ENCODE measurements around the gene CADPS2. TPM values are rescaled to one million over a fixed set of nuclear protein-coding genes. Genes with fewer than 3 reads are reported as not detected.

Gene CADPS2
- total RNA-seq, 4 donors from 2014 or later, result 27.7 to 46.2 (median 32.6) TPM

DNA sequence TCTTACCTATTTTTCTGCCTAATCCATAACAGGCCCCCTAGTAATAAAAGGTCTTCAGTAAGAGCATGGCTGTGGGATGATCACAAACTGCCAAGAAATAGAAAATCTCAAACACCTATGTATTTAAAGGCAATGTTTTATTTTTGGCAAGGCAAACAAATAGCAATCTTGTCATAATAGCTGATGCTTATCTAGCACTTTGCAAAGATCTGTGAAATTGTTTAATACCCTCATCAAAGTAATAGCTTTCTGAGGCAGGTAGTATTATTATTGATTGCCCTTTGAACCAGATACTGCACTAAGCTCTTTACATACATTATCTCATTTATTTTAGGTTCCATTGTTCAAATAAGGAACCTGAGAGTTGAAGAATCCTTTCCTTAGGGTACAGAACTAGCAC is 1.6 kb upstream of the CADPS2 start:
- Histone ChIP-seq H3K4me3 (replicated peaks in 1 of 3) (no peak overlapping the region), H3K27ac (no peak overlapping the region)
- intact Hi-C loops (cut with DNase I), result no loop called here

DNA sequence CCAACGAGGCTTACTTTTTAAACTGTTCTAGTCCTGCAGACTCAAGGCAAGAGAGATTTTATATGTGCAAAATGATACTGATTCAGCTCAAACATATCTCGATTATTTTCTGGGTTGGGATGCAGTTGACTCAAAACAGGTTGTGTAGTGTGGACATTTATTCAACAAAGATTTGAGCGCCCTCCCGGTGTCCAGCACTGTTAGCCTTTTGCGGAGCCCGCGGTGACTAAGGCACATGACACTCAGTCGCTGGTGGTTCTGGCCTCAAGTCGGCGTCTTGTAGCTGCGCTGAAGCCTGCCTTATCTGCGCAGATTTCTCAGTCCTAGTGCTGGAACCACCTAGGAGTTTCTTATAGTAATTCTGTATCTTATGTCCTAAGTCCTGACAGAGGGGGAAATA is 938 bp upstream of the CADPS2 start:
- peaks cover 18 to 28% of the 10 kb centered on the region in 2 donors for H3K4me1 ChIP-seq
- WGBS, 2 donors, result 3 to 6% methylated on average over 12 of the region's 12 CpGs
- intact Hi-C loops (cut with DNase I), result no loop called here
- peak overlapping the region; percentile 94 to 96 (median 95) for H3K27ac ChIP-seq
- TF ChIP-seq POLR2A (IDR thresholded peaks at IDR 0.05), result no peak
- TF ChIP-seq, protein P1, sequence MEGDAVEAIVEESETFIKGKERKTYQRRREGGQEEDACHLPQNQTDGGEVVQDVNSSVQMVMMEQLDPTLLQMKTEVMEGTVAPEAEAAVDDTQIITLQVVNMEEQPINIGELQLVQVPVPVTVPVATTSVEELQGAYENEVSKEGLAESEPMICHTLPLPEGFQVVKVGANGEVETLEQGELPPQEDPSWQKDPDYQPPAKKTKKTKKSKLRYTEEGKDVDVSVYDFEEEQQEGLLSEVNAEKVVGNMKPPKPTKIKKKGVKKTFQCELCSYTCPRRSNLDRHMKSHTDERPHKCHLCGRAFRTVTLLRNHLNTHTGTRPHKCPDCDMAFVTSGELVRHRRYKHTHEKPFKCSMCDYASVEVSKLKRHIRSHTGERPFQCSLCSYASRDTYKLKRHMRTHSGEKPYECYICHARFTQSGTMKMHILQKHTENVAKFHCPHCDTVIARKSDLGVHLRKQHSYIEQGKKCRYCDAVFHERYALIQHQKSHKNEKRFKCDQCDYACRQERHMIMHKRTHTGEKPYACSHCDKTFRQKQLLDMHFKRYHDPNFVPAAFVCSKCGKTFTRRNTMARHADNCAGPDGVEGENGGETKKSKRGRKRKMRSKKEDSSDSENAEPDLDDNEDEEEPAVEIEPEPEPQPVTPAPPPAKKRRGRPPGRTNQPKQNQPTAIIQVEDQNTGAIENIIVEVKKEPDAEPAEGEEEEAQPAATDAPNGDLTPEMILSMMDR (IDR thresholded peaks at IDR 0.05), result peak in 3 of 6 experiments; percentile 12 to 34 (median 26)
- DNase-seq, result peak; percentile 74 to 75
- no peaks in the 10 kb centered on the region for H3K9me3 ChIP-seq
- H3K36me3 ChIP-seq, result no peaks in the 10 kb centered on the region
- H3K27me3 ChIP-seq, result no peaks in the 10 kb centered on the region
- peak overlapping the region in 2 of 3 donors; percentile 92 to 96 for H3K4me3 ChIP-seq (replicated peaks in 1 of 3)

More for the DNA sequence above, 1.6 kb upstream of the CADPS2 start:
- peaks cover 18 to 22% of the 10 kb centered on the region in 2 donors for H3K4me1 ChIP-seq
- H3K36me3 ChIP-seq, result no peaks in the 10 kb centered on the region
- no peaks in the 10 kb centered on the region for H3K27me3 ChIP-seq
- TF ChIP-seq, protein P1 (IDR thresholded peaks at IDR 0.05), result no peak
- no peak for TF ChIP-seq POLR2A (IDR thresholded peaks at IDR 0.05)
- no peaks in the 10 kb centered on the region for H3K9me3 ChIP-seq
- DNase-seq, result no peak

DNA sequence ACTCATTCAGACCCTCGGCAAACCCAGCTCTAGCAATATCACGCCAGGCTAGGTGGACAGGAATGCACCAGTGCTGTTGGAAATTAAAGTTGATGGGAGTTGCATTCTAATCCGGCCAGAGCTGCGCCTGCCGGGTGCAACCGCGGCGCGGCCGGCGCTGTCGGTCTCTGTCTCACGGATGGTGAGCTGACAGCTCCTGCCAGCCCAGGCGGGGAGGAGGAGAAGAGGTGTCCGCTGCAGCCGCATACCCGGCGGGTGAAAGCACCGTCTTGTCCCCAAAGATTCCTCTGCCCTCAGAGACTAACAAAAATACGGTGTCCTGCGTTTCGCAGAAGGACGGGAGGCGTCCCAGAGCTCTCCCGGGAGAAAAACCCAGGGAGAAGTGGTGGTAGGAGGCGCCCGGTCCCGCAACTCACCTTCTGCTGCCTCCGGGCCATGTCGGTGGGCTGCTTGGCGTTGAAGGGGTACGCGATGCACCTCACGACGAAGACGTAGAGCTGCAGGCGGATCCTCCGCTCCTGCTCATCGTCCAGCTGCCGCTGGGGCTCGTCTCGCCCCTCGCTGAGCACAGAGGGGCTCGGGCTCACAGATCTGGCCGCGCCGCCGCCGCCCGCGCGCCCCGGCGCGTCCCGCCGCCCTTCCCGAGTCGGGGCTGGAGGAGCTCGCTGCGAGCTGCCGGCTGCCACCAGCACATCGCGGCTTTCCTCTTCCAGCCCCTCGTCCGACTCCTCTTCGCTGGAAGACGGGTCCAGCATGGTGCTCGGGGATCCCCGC is 490 bp downstream of the CADPS2 start:
- no peaks in the 10 kb centered on the region for H3K36me3 ChIP-seq

DNA sequence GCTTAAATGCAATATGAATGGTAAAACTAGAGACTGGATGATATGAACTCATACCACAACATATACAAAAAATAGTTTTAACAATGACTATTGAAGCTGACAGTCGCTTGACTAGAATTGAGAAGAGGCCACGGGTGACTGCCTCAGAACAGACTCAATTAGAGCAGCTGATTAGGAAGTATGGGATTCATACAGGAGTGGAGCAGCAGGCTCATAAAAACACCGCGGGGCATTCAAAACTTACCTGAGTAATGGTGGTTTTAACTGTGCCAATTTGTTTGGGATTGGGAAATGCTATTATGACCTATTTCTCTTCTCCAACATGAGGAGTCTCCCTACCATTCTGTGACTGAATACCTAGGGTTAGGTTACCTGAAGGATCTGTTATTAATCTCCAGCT is 2.1 kb downstream of the CADPS2 start:
- Histone ChIP-seq H3K4me1 (peaks cover 25 to 43% of the 10 kb centered on the region in 2 donors), H3K4me3 (replicated peaks in 1 of 3) (no peak overlapping the region), H3K36me3 (no peaks in the 10 kb centered on the region), H3K9me3 (no peaks in the 10 kb centered on the region), H3K27ac (peak overlapping the region in 2 of 3 donors; percentile 24 to 42), H3K27me3 (no peaks in the 10 kb centered on the region)
- 35 to 40% methylated on average over 4 of the region's 4 CpGs for WGBS, 2 donors
- peak; percentile 31 to 40 for DNase-seq
- intact Hi-C loops (cut with DNase I), result no loop called here
- TF ChIP-seq POLR2A (IDR thresholded peaks at IDR 0.05), result no peak
- TF ChIP-seq, protein P1 (IDR thresholded peaks at IDR 0.05), result no peak

More for the DNA sequence above, 490 bp downstream of the CADPS2 start:
- WGBS, 2 donors, result 0 to 1% methylated on average over 28 to 37 of the region's 70 CpGs
- peaks cover 19 to 33% of the 10 kb centered on the region in 2 donors for H3K4me1 ChIP-seq
- DNase-seq, result peak; percentile 46 to 53
- H3K4me3 ChIP-seq (replicated peaks in 1 of 3), result peak overlapping the region; percentile 92 to 96 (median 95)
- H3K27ac ChIP-seq, result peak overlapping the region; percentile 94 to 96 (median 95)
- intact Hi-C loops (cut with DNase I), result no loop called here
- H3K9me3 ChIP-seq, result no peaks in the 10 kb centered on the region
- H3K27me3 ChIP-seq, result no peaks in the 10 kb centered on the region
- TF ChIP-seq POLR2A (IDR thresholded peaks at IDR 0.05), result no peak
- TF ChIP-seq, protein P1 (IDR thresholded peaks at IDR 0.05), result peak in 1 of 6 experiments; percentile 14

DNA sequence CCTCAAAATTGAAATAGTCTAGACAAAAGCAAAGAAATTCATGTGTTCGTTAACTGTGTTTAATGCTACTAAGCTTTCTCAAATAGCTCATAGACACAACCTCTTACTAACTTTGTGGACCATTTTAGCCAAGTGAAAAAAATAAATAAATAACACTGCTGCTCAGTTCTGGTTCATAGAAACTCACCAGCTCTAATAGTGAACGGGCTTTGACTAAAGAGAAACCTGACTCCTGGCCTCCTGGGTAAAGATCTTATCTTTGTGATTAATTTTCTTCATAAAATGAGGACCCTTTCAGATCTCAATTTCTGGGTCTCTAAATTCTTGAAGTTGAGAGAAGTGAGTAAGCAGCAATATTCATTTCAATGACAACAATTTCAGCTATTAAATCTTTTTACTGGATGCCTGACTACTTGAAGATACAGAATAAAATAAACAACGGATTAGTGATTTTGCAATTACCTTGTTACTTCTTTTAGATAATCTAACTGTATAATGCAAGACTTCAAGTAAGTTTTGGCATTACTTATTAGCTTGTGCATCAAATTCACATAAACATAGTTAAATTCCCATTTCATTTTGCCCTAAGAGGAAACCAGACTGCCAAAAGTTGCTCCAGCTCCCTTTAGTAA is 3.1 kb downstream of the CADPS2 start:
- H3K4me3 ChIP-seq (replicated peaks in 1 of 3), result no peak overlapping the region
- H3K27ac ChIP-seq, result peak overlapping the region in 2 of 3 donors; percentile 54
- intact Hi-C loops (cut with DNase I), result no loop called here
- H3K36me3 ChIP-seq, result no peaks in the 10 kb centered on the region
- H3K27me3 ChIP-seq, result no peaks in the 10 kb centered on the region
- DNase-seq, result no peak
- 36 to 45% methylated on average over 3 of the region's 3 CpGs for WGBS, 2 donors
- H3K9me3 ChIP-seq, result no peaks in the 10 kb centered on the region
- peaks cover 25 to 43% of the 10 kb centered on the region in 2 donors for H3K4me1 ChIP-seq
- TF ChIP-seq, protein P1 (IDR thresholded peaks at IDR 0.05), result no peak
- TF ChIP-seq POLR2A (IDR thresholded peaks at IDR 0.05), result no peak
